ENCODE data around the gene PANX1. TPM values are rescaled to one million over a fixed set of nuclear protein-coding genes. Genes with fewer than 3 reads are reported as not detected.

PANX1 gene
- total RNA-seq, 1 experiment from 2014 or later: 62.9 TPM

DNA sequence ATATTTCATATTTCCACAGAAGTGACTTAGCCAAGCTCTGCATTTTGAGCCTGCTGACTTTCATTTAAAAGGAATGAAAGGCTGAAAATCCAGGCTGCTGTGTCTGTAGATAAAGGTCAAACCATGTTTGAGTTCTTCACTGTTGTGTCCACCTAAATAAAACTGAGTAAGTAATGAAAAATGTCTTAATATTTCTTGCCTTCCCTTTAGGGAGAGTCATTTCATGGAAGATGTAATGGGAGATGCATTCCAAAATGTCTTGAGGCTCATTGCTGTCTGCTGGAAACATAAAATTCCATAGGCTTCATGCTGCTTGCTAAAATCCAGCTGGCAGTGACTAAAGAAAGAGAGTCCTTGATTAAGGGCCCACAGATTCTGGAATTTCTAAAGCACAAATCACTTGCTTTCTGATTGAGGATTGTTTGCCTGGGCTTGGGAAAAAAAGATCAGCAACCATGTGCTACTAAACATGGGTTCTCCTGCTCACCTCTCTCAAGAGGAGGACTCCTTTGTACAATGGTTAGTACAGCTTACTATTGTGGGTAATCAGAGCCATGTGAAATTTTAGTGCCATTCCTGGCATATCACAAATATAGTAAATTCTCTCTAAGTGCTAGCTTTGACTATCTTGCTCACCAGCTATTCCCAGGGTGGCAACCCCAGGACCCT, 56.9 kb downstream of the PANX1 start:
- no peaks in the 10 kb centered on the region for H3F3A ChIP-seq (ENCODE audit: low read length, unreplicated experiment)
- BruUV-seq (replicated peaks): no TSS peak
- ChIA-PET POLR2A (ENCODE audit: unreplicated experiment) (interaction anchor here (0.5 kb wide), 1 partner anchor 820 kb away, joined by 5 read pairs; no protein-coding TSS in a partner anchor), CTCF (no interaction called here)
- no peak for TF ChIP-seq EZH2phosphoT487 (IDR thresholded peaks at IDR 0.05; ENCODE audit: borderline replicate concordance, low read length)
- TF ChIP-seq CTCF (conservative IDR thresholded peaks at IDR 0.05; ENCODE audit: low read depth, low read length): no peak
- intact Hi-C loops (cut with micrococcal nuclease): loop anchor here (10.0 kb wide), 1 partner anchor 99 kb away; no protein-coding TSS in a partner anchor
- ATAC-seq (no peak), DNase-seq (no peak)
- no peaks in the 10 kb centered on the region for H4K20me1 ChIP-seq (ENCODE audit: low read length)
- H3K27ac ChIP-seq (ENCODE audit: low read length): no peak overlapping the region
- H3K27me3 ChIP-seq (ENCODE audit: low read length): no peaks in the 10 kb centered on the region
- H3K4me2 ChIP-seq (ENCODE audit: low read length): no peak overlapping the region
- no peak overlapping the region for H2AFZ ChIP-seq (ENCODE audit: low read length)
- no peaks in the 10 kb centered on the region for H3K9me3 ChIP-seq (ENCODE audit: low read length)
- no peak overlapping the region for H3K4me3 ChIP-seq (ENCODE audit: low read length)
- no peaks in the 10 kb centered on the region for H3K79me2 ChIP-seq (ENCODE audit: low read length)
- peaks cover 4% of the 10 kb centered on the region; the same call in 1 of the 2 replicates for H3K4me1 ChIP-seq (ENCODE audit: insufficient read depth, low read length)
- no peaks in the 10 kb centered on the region for H3K9me2 ChIP-seq (replicated peaks; ENCODE audit: low read length)
- H3K36me3 ChIP-seq (ENCODE audit: low read depth, low read length): peaks cover 14% of the 10 kb centered on the region
- H3K9ac ChIP-seq (ENCODE audit: low read length): no peak overlapping the region

DNA sequence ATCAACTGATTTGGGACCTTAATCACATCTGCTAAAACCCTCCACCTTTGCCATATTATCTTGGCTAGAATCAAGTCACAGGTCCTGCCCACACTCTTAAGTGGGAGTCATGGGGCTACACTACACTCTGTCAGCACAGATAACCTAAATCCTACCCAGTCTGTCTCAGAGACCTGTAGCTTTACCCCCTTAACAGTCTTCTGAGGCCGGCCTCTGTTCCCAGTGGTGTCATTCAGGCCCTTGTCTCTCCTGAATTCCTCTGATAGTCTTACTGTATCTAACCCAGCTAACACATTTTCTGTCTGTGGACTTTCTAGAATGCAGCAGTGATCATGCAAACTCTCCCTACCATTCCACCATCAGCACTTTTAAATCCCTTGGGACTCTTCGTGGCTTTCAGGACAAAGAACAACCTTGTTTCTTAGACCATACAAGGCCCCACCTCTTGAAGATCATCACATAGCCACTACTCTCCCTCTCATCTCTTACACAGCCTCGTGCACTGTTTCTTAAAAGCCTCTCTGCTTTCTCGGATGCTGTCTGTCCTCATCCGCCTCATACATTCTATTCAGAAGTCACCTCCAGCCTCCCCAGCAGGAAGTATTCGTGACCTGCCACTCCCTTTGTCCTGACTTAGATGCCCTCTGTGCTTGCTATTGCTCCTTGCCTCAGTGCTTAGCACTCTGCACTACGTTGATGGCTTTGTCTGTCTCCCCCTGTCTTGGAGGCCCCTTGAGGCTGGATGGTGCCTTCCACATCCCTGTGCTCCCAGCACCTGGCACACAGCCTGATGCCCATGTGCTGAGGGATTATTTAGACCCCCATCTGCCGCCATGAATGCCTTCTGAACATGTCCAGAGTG, 57.9 kb downstream of the PANX1 start:
- ChIA-PET CTCF (no interaction called here), POLR2A (ENCODE audit: unreplicated experiment) (no interaction called here)
- Histone ChIP-seq H4K20me1 (ENCODE audit: low read length) (no peaks in the 10 kb centered on the region), H3K79me2 (ENCODE audit: low read length) (no peaks in the 10 kb centered on the region), H3K36me3 (ENCODE audit: low read depth, low read length) (peaks cover 5% of the 10 kb centered on the region; the same call in 1 of the 2 replicates), H2AFZ (ENCODE audit: low read length) (no peak overlapping the region), H3K4me1 (ENCODE audit: insufficient read depth, low read length) (peaks cover 4% of the 10 kb centered on the region; the same call in 1 of the 2 replicates), H3K4me2 (ENCODE audit: low read length) (no peak overlapping the region), H3K27ac (ENCODE audit: low read length) (no peak overlapping the region), H3K4me3 (ENCODE audit: low read length) (no peak overlapping the region), H3K9ac (ENCODE audit: low read length) (no peak overlapping the region), H3F3A (ENCODE audit: low read length, unreplicated experiment) (no peaks in the 10 kb centered on the region), H3K27me3 (ENCODE audit: low read length) (no peaks in the 10 kb centered on the region), H3K9me3 (ENCODE audit: low read length) (no peaks in the 10 kb centered on the region), H3K9me2 (replicated peaks; ENCODE audit: low read length) (no peaks in the 10 kb centered on the region)
- ATAC-seq (no peak), DNase-seq (no peak)
- intact Hi-C loops (cut with micrococcal nuclease): loop anchor here (10.0 kb wide), 1 partner anchor 98 kb away; no protein-coding TSS in a partner anchor
- TF ChIP-seq EZH2 (IDR thresholded peaks at IDR 0.05; ENCODE audit: low read length, unreplicated experiment): no peak
- TF ChIP-seq EZH2phosphoT487 (IDR thresholded peaks at IDR 0.05; ENCODE audit: borderline replicate concordance, low read length): no peak
- no peak for TF ChIP-seq CTCF (conservative IDR thresholded peaks at IDR 0.05; ENCODE audit: low read depth, low read length)
- no TSS peak for BruUV-seq (replicated peaks)
